Loucy (cell line): ENCODE results near the gene WWOX.

Experiments used
- H2AFZ ChIP-seq: fragments of 200-600 bp; sonication (generic); 2 replicates; pipeline ENCODE4 v1.6.0; 2016; ENCODE audit warnings: antibody characterized with exemption, mild to moderate bottlenecking, low read length, moderate library complexity
- H3F3A ChIP-seq: fragments of 200-600 bp; 2 replicates; pipeline ENCODE4 v1.6.0; 2016; ENCODE audit warnings: antibody characterized with exemption, low read depth, mild to moderate bottlenecking
- H3K27me3 ChIP-seq: fragments of 200-600 bp; sonication (generic); 2 replicates; pipeline ENCODE4 v1.6.1; 2014; ENCODE audit warnings: low read length, mild to moderate bottlenecking; ENCODE audit not compliant: insufficient read depth, poor library complexity, severe bottlenecking
- H3K36me3 ChIP-seq: fragments of 200-600 bp; sonication (generic); 2 replicates; pipeline ENCODE4 v1.6.1; 2016; ENCODE audit warnings: low read length; ENCODE audit not compliant: insufficient read depth
- H3K4me1 ChIP-seq: fragments of 200-600 bp; sonication (generic); 2 replicates; pipeline ENCODE4 v1.5.1; 2014; ENCODE audit warnings: low read length, mild to moderate bottlenecking; ENCODE audit not compliant: insufficient read depth, poor library complexity, severe bottlenecking
- H3K4me2 ChIP-seq: fragments of 200-600 bp; sonication (generic); 2 replicates; pipeline ENCODE4 v1.6.0; 2014; ENCODE audit warnings: antibody characterized with exemption, low read length, low read depth, mild to moderate bottlenecking; ENCODE audit not compliant: poor library complexity, severe bottlenecking
- H3K4me3 ChIP-seq: fragments of 200-600 bp; sonication (generic); 2 replicates; pipeline ENCODE4 v1.5.1; 2014; ENCODE audit warnings: low read length, mild to moderate bottlenecking, mixed read lengths; ENCODE audit not compliant: poor library complexity, severe bottlenecking
- H3K79me2 ChIP-seq: fragments of 200-600 bp; sonication (generic); 2 replicates; pipeline ENCODE4 v1.6.1; 2014; ENCODE audit warnings: low read length; ENCODE audit not compliant: insufficient read depth
- H3K9ac ChIP-seq: fragments of 200-600 bp; sonication (generic); 2 replicates; pipeline ENCODE4 v1.6.0; 2014; ENCODE audit warnings: mild to moderate bottlenecking, low read depth, low read length, moderate library complexity; ENCODE audit not compliant: poor library complexity, severe bottlenecking
- H3K9me2 ChIP-seq: fragments of 200-600 bp; sonication (generic); replicated peaks from 2 replicates; pipeline ENCODE4 v1.6.1; 2016; ENCODE audit warnings: low read depth, low read length, mixed read lengths
- H3K9me3 ChIP-seq: fragments of 200-600 bp; sonication (generic); 2 replicates; pipeline ENCODE4 v1.6.1; 2014; ENCODE audit warnings: mild to moderate bottlenecking, antibody characterized with exemption, low read length, low read depth; ENCODE audit not compliant: insufficient read depth
- H4K20me1 ChIP-seq: fragments of 200-600 bp; sonication (generic); 2 replicates; pipeline ENCODE4 v1.6.0; 2014; ENCODE audit warnings: antibody characterized with exemption, low read length, mild to moderate bottlenecking; ENCODE audit not compliant: insufficient read depth, poor library complexity, severe bottlenecking
- EZH2phosphoT487 ChIP-seq: fragments of 200-600 bp; IDR thresholded peaks from 2 replicates; pipeline ENCODE4 v1.6.1; 2018; ENCODE audit warnings: antibody characterized with exemption, mild to moderate bottlenecking, moderate library complexity, borderline replicate concordance
- TF ChIP-seq, protein P1 (sequence below): fragments of 200-600 bp; sonication (generic); conservative IDR thresholded peaks from 2 replicates; pipeline ENCODE4 v1.5.1; 2014; ENCODE audit warnings: mild to moderate bottlenecking, antibody characterized with exemption, low read length

Gene WWOX

DNA sequence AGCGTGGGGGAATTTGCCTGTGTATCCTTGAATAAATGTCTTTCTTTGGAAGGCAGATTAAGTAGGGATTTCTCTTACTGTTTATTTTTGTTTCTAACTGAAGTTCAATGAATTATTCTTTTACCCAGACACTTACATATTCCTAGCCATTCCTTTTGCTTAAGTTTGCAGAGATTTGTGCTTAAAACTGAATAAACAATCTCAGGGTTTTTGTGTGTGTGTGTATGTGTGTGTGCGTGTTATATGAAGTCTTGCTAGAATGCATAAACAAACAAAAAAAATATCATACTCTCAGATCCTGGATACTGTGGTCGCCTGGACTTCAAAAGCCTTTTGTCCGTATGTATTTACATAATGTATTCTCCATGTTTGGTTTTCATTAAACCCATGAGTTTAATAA is 828.3 kb downstream of the WWOX start:
- no peaks in the 10 kb centered on the region for H4K20me1 ChIP-seq
- H3K9me3 ChIP-seq: no peaks in the 10 kb centered on the region
- no peak overlapping the region for H3K4me2 ChIP-seq
- H3K4me1 ChIP-seq: no peaks in the 10 kb centered on the region
- TF ChIP-seq, protein P1, sequence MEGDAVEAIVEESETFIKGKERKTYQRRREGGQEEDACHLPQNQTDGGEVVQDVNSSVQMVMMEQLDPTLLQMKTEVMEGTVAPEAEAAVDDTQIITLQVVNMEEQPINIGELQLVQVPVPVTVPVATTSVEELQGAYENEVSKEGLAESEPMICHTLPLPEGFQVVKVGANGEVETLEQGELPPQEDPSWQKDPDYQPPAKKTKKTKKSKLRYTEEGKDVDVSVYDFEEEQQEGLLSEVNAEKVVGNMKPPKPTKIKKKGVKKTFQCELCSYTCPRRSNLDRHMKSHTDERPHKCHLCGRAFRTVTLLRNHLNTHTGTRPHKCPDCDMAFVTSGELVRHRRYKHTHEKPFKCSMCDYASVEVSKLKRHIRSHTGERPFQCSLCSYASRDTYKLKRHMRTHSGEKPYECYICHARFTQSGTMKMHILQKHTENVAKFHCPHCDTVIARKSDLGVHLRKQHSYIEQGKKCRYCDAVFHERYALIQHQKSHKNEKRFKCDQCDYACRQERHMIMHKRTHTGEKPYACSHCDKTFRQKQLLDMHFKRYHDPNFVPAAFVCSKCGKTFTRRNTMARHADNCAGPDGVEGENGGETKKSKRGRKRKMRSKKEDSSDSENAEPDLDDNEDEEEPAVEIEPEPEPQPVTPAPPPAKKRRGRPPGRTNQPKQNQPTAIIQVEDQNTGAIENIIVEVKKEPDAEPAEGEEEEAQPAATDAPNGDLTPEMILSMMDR: no peak
- no peak for TF ChIP-seq EZH2phosphoT487
- H3K27me3 ChIP-seq: no peaks in the 10 kb centered on the region
- H3K9ac ChIP-seq: no peak overlapping the region
- no peak overlapping the region for H3K4me3 ChIP-seq
- H2AFZ ChIP-seq: no peak overlapping the region
- no peaks in the 10 kb centered on the region for H3K9me2 ChIP-seq
- no peaks in the 10 kb centered on the region for H3K79me2 ChIP-seq
- no peaks in the 10 kb centered on the region for H3F3A ChIP-seq
- H3K36me3 ChIP-seq: no peaks in the 10 kb centered on the region

DNA sequence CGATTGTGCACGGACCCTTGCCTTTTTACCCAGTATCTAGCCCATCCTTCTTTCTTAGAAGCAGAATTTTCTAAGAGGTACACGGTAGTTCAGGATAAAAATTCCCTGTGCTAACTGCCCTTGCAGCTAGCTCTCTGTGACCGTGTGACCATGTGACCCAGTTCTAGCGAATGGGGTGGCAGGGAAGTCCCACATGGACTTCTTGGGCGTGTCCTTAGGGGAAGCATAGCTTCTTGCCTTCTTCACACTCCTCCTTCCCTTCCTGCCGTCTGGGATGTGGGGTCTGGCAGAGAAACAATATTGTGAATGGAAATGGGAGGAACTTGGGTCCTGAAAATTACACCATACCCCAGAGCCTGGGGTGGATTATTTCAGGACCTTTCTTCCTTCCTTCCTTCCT is 830.4 kb downstream of the WWOX start:
- Histone ChIP-seq H3F3A (no peaks in the 10 kb centered on the region), H2AFZ (no peak overlapping the region), H4K20me1 (no peaks in the 10 kb centered on the region), H3K9me3 (no peaks in the 10 kb centered on the region), H3K27me3 (no peaks in the 10 kb centered on the region), H3K4me1 (peaks cover 6% of the 10 kb centered on the region), H3K4me2 (no peak overlapping the region), H3K36me3 (no peaks in the 10 kb centered on the region), H3K9ac (no peak overlapping the region), H3K4me3 (no peak overlapping the region), H3K79me2 (no peaks in the 10 kb centered on the region), H3K9me2 (no peaks in the 10 kb centered on the region)
- TF ChIP-seq, protein P1: no peak
- TF ChIP-seq EZH2phosphoT487: no peak

DNA sequence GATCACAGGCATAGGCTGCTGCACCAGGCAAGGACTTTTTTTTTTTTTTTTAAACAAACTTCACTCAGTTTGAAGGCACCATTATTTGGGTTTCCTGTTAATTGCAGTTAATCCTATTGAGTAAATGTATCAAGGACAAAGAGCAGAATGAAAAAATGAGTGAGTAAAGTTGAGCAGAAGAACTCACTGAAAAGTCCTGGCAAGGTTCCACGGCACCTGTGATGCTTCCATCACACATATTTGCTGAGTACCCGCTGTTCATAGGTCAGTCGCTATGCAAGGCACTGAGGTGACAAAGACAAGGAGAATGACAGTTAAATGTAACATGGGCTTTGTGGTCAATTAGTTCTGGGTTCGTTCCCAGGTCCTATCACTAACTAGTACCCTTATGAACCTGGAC is 831.1 kb downstream of the WWOX start:
- Histone ChIP-seq H3K27me3 (no peaks in the 10 kb centered on the region), H3K9me3 (no peaks in the 10 kb centered on the region), H3K4me3 (no peak overlapping the region), H3K9me2 (no peaks in the 10 kb centered on the region), H4K20me1 (no peaks in the 10 kb centered on the region), H3K9ac (no peak overlapping the region), H2AFZ (no peak overlapping the region), H3F3A (no peaks in the 10 kb centered on the region), H3K4me1 (peaks cover 7% of the 10 kb centered on the region), H3K79me2 (no peaks in the 10 kb centered on the region), H3K4me2 (no peak overlapping the region), H3K36me3 (no peaks in the 10 kb centered on the region)
- TF ChIP-seq, protein P1: no peak
- no peak for TF ChIP-seq EZH2phosphoT487
